ENCODE measurements around the gene ATP6V0E2. TPM values are rescaled to one million over a fixed set of nuclear protein-coding genes. Genes with fewer than 3 reads are reported as not detected.

Gene ATP6V0E2
- total and polyA plus RNA-seq, 3 donors from 2014 or later: 14.0 to 37.1 (median 30.3) TPM

DNA sequence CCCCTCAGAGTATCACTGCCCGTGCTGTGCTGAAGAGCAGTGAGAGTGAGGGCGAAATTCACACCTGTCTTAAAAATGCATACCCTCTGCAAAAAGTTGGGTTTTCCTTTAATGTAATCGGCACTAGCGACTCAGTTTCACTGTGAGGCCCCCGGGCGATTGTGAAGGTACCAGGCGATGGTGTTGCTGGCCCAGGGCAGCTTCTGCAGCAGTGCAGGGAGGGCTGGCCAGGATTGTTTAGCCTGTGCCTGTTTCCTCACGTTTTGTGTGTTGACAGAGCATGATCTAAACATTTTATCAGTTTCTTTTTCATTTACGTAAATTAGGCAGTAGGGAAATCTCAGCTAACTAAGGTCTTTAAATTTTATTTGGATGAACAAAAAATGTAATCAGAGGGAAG lies 22.3 kb upstream of the ATP6V0E2 start:
- TF ChIP-seq POLR2A (IDR thresholded peaks at IDR 0.05): no peak
- TF ChIP-seq, protein P1, sequence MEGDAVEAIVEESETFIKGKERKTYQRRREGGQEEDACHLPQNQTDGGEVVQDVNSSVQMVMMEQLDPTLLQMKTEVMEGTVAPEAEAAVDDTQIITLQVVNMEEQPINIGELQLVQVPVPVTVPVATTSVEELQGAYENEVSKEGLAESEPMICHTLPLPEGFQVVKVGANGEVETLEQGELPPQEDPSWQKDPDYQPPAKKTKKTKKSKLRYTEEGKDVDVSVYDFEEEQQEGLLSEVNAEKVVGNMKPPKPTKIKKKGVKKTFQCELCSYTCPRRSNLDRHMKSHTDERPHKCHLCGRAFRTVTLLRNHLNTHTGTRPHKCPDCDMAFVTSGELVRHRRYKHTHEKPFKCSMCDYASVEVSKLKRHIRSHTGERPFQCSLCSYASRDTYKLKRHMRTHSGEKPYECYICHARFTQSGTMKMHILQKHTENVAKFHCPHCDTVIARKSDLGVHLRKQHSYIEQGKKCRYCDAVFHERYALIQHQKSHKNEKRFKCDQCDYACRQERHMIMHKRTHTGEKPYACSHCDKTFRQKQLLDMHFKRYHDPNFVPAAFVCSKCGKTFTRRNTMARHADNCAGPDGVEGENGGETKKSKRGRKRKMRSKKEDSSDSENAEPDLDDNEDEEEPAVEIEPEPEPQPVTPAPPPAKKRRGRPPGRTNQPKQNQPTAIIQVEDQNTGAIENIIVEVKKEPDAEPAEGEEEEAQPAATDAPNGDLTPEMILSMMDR (IDR thresholded peaks at IDR 0.05): no peak
- Histone ChIP-seq H3K9me3 (no peaks in the 10 kb centered on the region), H3K27ac (no peak overlapping the region), H3K4me1 (no peaks in the 10 kb centered on the region), H3K36me3 (ENCODE audit: low read depth, missing control alignments) (no peaks in the 10 kb centered on the region), H3K4me3 (no peak overlapping the region), H3K27me3 (no peaks in the 10 kb centered on the region)
- DNase-seq: no peak
- 92 to 93% methylated on average over 9 of the region's 9 CpGs for WGBS, 2 donors
- intact Hi-C loops (cut with DNase I; ENCODE audit: low total_unique reads): no loop called here

GRCh38 chr7:149853157-149853556 lies 20.6 kb upstream of the ATP6V0E2 start:
- H3K27ac ChIP-seq: no peak overlapping the region
- H3K4me3 ChIP-seq: no peak overlapping the region
- H3K4me1 ChIP-seq: no peaks in the 10 kb centered on the region
- TF ChIP-seq POLR2A (IDR thresholded peaks at IDR 0.05): no peak
- TF ChIP-seq, protein P1 (IDR thresholded peaks at IDR 0.05): no peak
- no peak for DNase-seq
- no peaks in the 10 kb centered on the region for H3K9me3 ChIP-seq
- no peaks in the 10 kb centered on the region for H3K36me3 ChIP-seq (ENCODE audit: low read depth, missing control alignments)
- 99% methylated on average over 9 of the region's 9 CpGs for WGBS, 2 donors
- intact Hi-C loops (cut with DNase I; ENCODE audit: low total_unique reads): no loop called here
- no peaks in the 10 kb centered on the region for H3K27me3 ChIP-seq

DNA sequence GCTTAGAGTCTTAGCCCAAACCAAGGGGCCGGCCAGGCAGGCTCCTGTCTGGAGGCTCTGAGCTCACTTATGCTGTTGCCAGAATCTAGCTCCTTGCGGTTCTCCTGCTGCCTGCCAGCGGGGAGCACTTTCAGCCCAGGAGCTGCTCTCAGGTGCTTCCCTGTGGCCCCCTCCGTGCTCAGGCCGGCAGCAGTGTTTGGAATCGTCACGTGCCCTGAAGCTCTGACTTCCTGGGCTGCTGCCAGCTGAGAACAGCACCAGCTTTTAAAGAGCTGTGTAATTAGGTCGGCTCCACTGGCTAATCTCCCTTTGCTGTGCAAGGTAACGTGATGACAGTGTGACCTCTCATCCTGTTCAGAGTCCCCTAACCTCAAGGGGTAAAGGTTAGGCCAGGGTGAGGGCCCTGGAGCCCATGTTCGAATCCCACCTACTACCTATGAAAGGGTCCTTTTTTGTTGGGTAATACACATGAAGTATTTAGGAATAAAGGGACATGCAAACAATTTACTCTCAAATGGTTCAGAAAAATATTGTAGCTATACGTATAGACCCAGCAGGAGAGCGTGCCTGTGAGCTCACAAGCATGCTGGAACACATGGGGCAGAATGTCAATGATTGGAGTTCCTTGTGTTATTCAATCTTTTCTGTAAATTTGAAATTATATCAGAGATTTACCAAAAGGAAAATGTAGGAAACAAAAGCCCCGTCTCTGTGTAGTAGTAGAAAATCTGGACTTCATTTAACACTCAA lies 19.0 kb upstream of the ATP6V0E2 start:
- Histone ChIP-seq H3K27me3 (no peaks in the 10 kb centered on the region), H3K4me1 (no peaks in the 10 kb centered on the region), H3K4me3 (no peak overlapping the region), H3K27ac (no peak overlapping the region), H3K9me3 (no peaks in the 10 kb centered on the region), H3K36me3 (ENCODE audit: low read depth, missing control alignments) (no peaks in the 10 kb centered on the region)
- no peak for TF ChIP-seq POLR2A (IDR thresholded peaks at IDR 0.05)
- TF ChIP-seq, protein P1 (IDR thresholded peaks at IDR 0.05): no peak
- intact Hi-C loops (cut with DNase I; ENCODE audit: low total_unique reads): no loop called here
- DNase-seq: peak; percentile 71
- WGBS, 2 donors: 53 to 65% methylated on average over 8 to 13 of the region's 13 CpGs

- H3K4me3 ChIP-seq: no peak overlapping the region
- TF ChIP-seq POLR2A (IDR thresholded peaks at IDR 0.05): no peak
- TF ChIP-seq, protein P1 (IDR thresholded peaks at IDR 0.05): no peak
- H3K36me3 ChIP-seq (ENCODE audit: low read depth, missing control alignments): no peaks in the 10 kb centered on the region
- H3K4me1 ChIP-seq: no peaks in the 10 kb centered on the region
- DNase-seq: no peak
- no peaks in the 10 kb centered on the region for H3K9me3 ChIP-seq
- 87 to 88% methylated on average over 10 to 16 of the region's 16 CpGs for WGBS, 2 donors
- H3K27me3 ChIP-seq: no peaks in the 10 kb centered on the region
- no peak overlapping the region for H3K27ac ChIP-seq
- intact Hi-C loops (cut with DNase I; ENCODE audit: low total_unique reads): no loop called here
Measured at GRCh38 chr7:149855361-149856305, 18.1 kb upstream of the ATP6V0E2 start.
